CD4-positive, alpha-beta T cell treated with Interleukin-4 for 4 hours (primary cell): ENCODE measurements around the gene ARRB2.
"Not testable (repeated sequence)": the region's sequence is repeated elsewhere in the genome, so short reads cannot be mapped to it uniquely, and the experiment has no call there.

ENCODE experiments used
- DNase-seq: peaks from one replicate; pipeline ENCODE4 v3.0.0-alpha.2; 2020

The ARRB2 gene

DNA sequence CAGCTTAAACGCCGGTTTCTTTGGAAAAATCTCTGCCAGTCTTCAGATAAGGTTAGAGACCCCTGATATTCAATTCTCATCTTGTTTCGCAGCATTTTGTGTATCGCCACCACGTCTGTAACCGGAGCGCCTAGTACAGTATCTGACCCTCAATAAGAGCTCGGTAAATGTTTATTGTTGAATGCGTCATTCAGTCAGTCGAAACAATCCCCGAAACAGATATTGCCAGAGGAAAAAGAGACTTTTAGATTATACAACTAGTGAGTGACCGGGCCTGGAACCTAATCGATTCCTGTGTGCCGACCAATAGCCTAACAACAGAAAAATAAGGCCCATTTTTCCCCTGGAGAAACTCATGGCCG is 7.1 kb upstream of the ARRB2 start:
- DNase-seq: no peak

GRCh38 chr17:4704574-4704907 is 5.9 kb upstream of the ARRB2 start:
- not testable (repeated sequence) for DNase-seq

- DNase-seq: no peak
These were observed 5.4 kb upstream of the ARRB2 start for GRCh38 chr17:4704991-4705390.

- no peak for DNase-seq
These were observed 4.3 kb upstream of the ARRB2 start for GRCh38 chr17:4706121-4706520.

GRCh38 chr17:4708436-4708835 is 2.0 kb upstream of the ARRB2 start:
- peak; percentile 62 for DNase-seq

GRCh38 chr17:4710693-4711634 is 532 bp downstream of the ARRB2 start:
- DNase-seq: peak; percentile 76

- peak; percentile 25 for DNase-seq
These were observed 1.3 kb downstream of the ARRB2 start for GRCh38 chr17:4711661-4712181.

GRCh38 chr17:4712526-4712925 is 2.1 kb downstream of the ARRB2 start:
- no peak for DNase-seq

DNA sequence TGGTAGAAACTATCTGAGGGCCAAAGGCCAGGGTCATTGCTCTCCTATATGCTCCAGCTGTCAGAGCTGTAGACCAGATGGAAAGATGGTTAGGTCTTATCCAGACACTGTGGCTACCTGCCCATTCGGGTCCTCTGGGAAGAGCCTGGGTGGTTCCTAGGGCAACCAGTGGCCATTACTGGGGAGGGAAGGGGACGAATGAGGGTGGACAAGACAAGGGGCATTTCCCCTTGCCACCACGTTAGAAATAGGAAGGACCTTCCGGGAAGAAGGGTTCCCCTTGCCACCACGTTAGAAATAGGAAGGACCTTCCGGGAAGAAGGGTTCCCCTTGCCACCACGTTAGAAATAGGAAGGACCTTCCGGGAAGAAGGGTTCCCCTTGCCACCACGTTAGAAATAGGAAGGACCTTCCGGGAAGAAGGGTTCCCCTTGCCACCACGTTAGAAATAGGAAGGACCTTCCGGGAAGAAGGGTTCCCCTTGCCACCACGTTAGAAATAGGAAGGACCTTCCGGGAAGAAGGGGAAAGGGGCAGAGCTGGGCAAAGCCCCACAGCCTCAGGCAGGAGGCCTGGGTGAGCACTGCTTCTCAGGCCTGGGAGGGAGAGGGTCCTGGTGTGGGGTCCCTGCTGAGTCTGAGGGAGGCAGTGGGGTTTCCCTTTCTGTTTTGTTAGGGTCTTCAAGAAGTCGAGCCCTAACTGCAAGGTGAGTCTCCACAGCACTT is 4.1 kb downstream of the ARRB2 start:
- DNase-seq: not testable (repeated sequence)

- peak; percentile 73 for DNase-seq
These were observed 4.8 kb downstream of the ARRB2 start for GRCh38 chr17:4715063-4715744.

DNA sequence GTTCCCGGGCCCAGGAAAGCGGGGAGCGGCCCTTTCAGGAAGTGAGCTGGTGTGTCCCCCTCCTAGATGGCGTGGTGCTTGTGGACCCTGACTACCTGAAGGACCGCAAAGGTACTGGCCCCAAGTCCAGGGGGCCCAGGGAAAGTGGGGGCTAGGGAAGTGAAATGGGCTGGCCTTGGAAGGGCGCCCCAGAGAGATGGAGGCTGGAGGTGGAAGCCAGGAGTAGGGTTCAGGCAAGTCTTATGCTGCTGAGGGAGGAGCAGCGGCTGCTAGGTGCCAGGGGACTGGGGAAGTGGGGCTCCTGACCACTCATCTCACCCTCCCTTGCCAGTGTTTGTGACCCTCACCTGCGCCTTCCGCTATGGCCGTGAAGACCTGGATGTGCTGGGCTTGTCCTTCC is 5.6 kb downstream of the ARRB2 start:
- no peak for DNase-seq

DNA sequence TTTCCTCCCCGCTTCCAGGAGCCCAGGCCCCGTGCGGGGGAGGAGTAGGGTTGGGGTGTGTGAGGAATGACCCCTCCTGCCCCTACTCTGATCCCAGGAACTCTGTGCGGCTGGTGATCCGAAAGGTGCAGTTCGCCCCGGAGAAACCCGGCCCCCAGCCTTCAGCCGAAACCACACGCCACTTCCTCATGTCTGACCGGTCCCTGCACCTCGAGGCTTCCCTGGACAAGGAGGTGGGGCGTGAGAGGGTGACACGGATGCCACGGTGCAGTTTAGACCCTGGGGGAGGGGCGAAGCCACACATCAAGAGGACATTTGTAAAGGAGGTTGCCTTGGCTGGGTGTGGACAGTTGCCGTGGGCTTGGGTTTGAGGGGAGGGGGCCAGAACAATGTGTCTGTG is 7.4 kb downstream of the ARRB2 start:
- DNase-seq: no peak

DNA sequence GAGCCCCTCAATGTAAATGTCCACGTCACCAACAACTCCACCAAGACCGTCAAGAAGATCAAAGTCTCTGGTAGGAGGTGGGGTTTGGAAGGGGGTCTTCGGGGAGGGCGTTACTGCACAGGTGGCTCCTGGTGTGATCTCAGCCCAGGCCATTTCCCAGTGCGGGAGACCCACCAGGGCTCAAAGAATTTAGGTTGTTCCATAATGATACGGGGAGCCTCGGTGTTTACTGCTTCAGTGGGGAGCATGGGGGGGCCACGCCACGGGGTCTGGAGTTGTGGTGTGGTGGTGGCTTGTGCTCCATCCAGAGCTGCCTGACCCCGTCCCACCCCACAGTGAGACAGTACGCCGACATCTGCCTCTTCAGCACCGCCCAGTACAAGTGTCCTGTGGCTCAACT is 7.8 kb downstream of the ARRB2 start:
- no peak for DNase-seq

DNA sequence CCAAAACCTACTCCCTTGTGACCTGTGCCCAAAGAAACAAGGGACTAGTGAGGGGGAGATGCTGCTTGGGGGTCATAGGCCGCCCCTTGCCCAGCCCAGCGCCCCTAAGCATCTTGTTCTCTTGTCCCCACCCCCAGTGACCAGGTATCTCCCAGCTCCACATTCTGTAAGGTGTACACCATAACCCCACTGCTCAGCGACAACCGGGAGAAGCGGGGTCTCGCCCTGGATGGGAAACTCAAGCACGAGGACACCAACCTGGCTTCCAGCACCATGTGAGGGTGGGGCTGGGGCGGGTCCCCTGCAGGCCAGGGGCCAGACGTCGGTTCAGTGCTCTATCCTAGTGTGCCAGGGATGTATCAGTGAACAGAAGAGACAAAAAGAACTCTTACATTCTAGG is 8.7 kb downstream of the ARRB2 start:
- DNase-seq: no peak

DNA sequence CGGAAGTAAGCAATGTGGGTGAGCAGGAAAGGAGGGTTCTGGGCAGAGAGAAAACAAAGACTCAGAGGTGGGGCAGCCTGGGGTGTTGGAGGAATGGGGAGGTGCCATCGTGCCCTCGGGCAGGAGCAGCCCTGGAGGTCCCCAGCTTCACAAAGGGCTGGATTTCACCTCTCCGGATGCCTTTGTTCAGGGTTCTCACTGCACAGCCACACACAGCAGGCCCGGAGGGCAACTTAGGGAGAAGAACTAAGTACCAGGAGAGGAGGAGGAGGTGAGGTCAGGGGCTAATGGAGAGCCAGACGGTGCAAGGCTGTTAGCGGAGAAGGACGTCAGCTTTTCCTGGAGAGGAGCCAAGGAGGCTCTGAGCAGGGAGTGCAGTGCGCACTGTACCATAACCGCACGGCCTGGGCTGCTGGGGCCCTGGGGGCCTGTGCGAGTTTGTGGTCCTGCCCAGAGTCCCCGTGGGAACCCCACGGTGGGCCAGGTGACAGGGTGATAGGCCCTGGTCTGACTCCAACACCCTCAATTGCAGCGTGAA is 9.3 kb downstream of the ARRB2 start:
- no peak for DNase-seq

- no peak for DNase-seq
These were observed 10.4 kb downstream of the ARRB2 start for GRCh38 chr17:4720787-4721186.

DNA sequence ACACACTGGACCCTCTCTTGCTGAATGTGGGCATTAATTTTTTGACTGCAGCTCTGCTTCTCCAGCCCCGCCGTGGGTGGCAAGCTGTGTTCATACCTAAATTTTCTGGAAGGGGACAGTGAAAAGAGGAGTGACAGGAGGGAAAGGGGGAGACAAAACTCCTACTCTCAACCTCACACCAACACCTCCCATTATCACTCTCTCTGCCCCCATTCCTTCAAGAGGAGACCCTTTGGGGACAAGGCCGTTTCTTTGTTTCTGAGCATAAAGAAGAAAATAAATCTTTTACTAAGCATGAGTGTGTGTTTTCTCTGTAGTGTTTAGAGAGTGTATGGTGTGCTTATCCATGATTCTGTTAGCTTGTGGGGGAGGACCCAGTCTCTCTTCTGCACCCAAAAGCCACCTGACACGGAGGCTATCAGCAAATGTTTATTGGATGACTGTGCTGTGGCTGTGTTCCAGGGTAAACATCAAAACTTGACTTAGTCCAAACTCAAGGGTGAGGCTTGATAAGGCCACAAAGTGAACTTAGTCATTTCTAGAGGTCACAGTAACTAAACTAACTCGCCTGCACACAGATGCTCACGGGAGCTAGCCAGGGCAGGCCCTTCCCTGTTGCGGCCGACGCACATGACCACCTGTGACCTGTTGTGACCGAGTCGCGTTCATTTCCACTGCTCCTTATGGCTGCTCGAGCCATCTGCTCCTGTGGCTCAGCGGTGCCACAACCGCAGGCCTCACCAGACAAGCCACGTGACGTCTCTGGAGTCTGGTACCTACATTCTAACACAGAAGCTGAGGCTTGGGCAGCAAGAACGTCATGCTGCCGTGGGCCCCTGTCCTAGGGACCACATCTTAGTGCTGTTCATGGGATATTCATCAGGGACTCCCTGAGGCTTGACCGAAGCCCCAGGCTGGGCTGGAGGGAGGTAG is 11.0 kb downstream of the ARRB2 start:
- peak; percentile 32 for DNase-seq

DNA sequence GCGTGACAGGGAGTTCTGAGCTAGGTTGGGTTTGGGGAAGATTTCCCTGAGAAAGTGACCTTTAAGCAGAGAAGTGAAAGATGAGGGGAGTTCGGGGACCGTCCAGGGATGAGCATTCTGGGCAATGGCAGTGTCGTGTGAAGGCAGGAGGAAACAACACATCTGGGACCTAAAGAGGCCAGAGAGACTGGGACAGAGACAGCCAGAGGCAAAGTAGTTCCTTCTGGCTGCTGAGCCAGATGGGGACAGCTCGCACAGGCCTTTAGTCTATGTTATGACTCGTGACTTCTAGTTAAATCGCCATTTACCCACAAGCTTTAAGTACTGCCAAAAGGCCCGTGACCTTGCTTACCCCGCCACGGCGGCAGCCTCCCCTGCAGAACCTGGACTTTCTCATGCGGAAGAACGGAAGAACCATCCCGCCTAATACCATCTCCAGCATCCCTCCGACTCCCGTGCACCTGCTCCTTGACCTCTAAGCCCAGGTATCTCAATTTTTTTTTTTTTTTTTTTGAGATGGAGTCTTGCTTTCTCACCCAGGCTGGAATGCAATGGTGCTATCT is 12.3 kb downstream of the ARRB2 start:
- no peak for DNase-seq

DNA sequence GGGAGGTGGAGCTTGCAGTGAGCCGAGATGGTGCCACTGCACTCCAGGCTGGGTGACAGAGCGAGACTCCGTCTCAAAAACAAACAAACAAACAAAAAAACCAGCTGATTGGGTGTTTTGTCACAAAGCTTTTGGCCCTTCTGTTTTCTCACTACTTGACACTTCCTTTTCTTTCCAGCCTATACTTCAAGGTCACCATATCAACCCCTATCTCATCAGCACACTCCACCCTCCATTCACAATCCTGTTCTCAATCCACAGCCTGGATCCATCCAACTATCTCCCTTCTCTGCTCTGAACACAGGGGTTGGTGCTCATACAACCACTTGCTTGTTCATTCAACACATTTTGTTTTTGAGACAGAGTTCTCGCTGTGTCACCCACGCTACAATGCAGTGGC is 14.2 kb downstream of the ARRB2 start:
- no peak for DNase-seq

GRCh38 chr17:4725646-4726310 is 15.3 kb downstream of the ARRB2 start:
- DNase-seq: no peak

- DNase-seq: no peak
These were observed 17.7 kb downstream of the ARRB2 start for GRCh38 chr17:4728124-4728523.
